NCI-H146 treated with DMSO at 0.1 percent for 48 hours (cell line): Measurements from ENCODE around the gene TXLNG.

Experiments used
- DNase-seq: peaks from one replicate; lab custom pipeline; 2025; ENCODE audit not compliant: unreplicated experiment; lab: John Stamatoyannopoulos, UW

TXLNG gene

GRCh38 chrX:16870862-16871815 lies 84.9 kb downstream of the TXLNG start:
- DNase-seq: peak; percentile 35

- DNase-seq: no peak
Measured at GRCh38 chrX:16873106-16873505, 86.8 kb downstream of the TXLNG start.

GRCh38 chrX:16874458-16875095 lies 88.3 kb downstream of the TXLNG start:
- DNase-seq: no peak

GRCh38 chrX:16876696-16877095 lies 90.4 kb downstream of the TXLNG start:
- DNase-seq: no peak

- DNase-seq: peak; percentile 8
Measured at GRCh38 chrX:16882169-16882568, 95.9 kb downstream of the TXLNG start.

GRCh38 chrX:16882702-16883486 lies 96.6 kb downstream of the TXLNG start:
- peak; percentile 60 for DNase-seq

- no peak for DNase-seq
Measured at GRCh38 chrX:16883487-16883804, 97.2 kb downstream of the TXLNG start.

- no peak for DNase-seq
Measured at GRCh38 chrX:16885628-16886027, 99.4 kb downstream of the TXLNG start.

GRCh38 chrX:16892504-16893362 lies 106.5 kb downstream of the TXLNG start:
- peak; percentile 62 for DNase-seq
